Spleen (tissue), 11 donors: ENCODE results near the gene DNAJB4. TPM values are rescaled to one million over a fixed set of nuclear protein-coding genes. Genes with fewer than 3 reads are reported as not detected.

Source experiments
- DNase-seq: peaks from one replicate; pipeline ENCODE4 v3.0.0-alpha.2; 2020
- H3K27ac ChIP-seq, 8 donors: fragments of 200-600 bp; sonication (generic) in 7 of 8; 1 replicate in 4 of 8; 2 replicates in 4 of 8; pipeline versions ENCODE4 v1.5.0 to v1.8.0; 2016 to 2021; ENCODE audit warnings: inconsistent platforms in 4 of 8, mild to moderate bottlenecking in 4 of 8, moderate library complexity in 1 of 8
- H3K27me3 ChIP-seq, 7 donors: fragments of 200-600 bp; sonication (generic) in 6 of 7; replicated peaks in 1 of 7; 1 replicate in 4 of 7; 2 replicates in 3 of 7; pipeline versions ENCODE4 v1.5.0 to v1.8.0; 2016 to 2021; ENCODE audit warnings: inconsistent platforms in 3 of 7, mild to moderate bottlenecking in 1 of 7
- H3K36me3 ChIP-seq, 6 donors: fragments of 200-600 bp; sonication (generic) in 5 of 6; 1 replicate in 4 of 6; 2 replicates in 2 of 6; pipeline versions ENCODE4 v1.5.0 to v1.8.0; 2016 to 2021; ENCODE audit warnings: inconsistent platforms in 2 of 6
- H3K4me1 ChIP-seq, 6 donors: fragments of 200-600 bp; sonication (generic) in 5 of 6; 1 replicate in 3 of 6; 2 replicates in 3 of 6; pipeline versions ENCODE4 v1.5.0 to v1.8.0; 2016 to 2021; ENCODE audit warnings: inconsistent platforms in 3 of 6
- H3K4me3 ChIP-seq, 8 donors: fragments of 200-600 bp; sonication (generic) in 7 of 8; 1 replicate in 4 of 8; 2 replicates in 4 of 8; pipeline versions ENCODE4 v1.5.0 to v1.8.0; 2016 to 2021; ENCODE audit warnings: inconsistent platforms in 4 of 8, mild to moderate bottlenecking in 4 of 8, moderate library complexity in 2 of 8
- H3K9me3 ChIP-seq, 8 donors: fragments of 200-600 bp; sonication (generic) in 7 of 8; 1 replicate in 4 of 8; 2 replicates in 4 of 8; pipeline versions ENCODE4 v1.5.0 to v1.8.0; 2016 to 2021; ENCODE audit warnings: inconsistent platforms in 4 of 8
- POLR2A ChIP-seq, 3 donors: fragments of 450-650 bp; IDR thresholded peaks; one replicate each; pipeline ENCODE4 v1.5.1; 2017; ENCODE audit warnings: antibody characterized with exemption in 3 of 3, mild to moderate bottlenecking in 1 of 3
- POLR2AphosphoS5 ChIP-seq, 3 donors: sonication (generic); formaldehyde crosslinking; IDR thresholded peaks; one replicate each; pipeline ENCODE4 v1.5.1; 2017; ENCODE audit warnings: antibody characterized with exemption in 3 of 3
- WGBS, 5 donors: extraction: QIAGEN DNeasy Blood & Tissue Kit in 3 of 5; methylation state at CpG; one replicate each; pipeline versions ENCODE4 v1.1.5 to v1.1.7; 2013 to 2018; 5-methylcytosine and 5-hydroxymethylcytosine counted together
- intact Hi-C: fragments of 100-400 bp; cut with DNase I; formaldehyde crosslinking; loops from one replicate; pipeline ENCODE4 v1.15.0; 2023; ENCODE audit warnings: low total_unique reads
- polyA plus RNA-seq, 3 donors: library from polyadenylated mRNA; stranded (reverse); fragments of 200-250 nt; gene quantifications; one replicate each; pipeline ENCODE4 v1.2.1, GENCODE V29; 2013
- total RNA-seq, 7 donors: library from RNA; depleted of rRNA in 3 of 7; stranded (reverse); fragments of >200 nt in 3 of 7; fragmentation: NEBNext Ultra II Directional in 4 of 7; extraction: Animal tissue kit (Norgen Biotek cat#: 25700) in 4 of 7; gene quantifications; one replicate each; pipeline versions ENCODE4 v1.1.0 to v1.2.1, GENCODE V29; 2016 to 2021
- TF ChIP-seq, protein P1 (sequence below), 11 experiments: fragments of 200-600 bp in 7 of 11; fragments of 450-650 bp in 4 of 11; sonication (generic) in 4 of 11; IDR thresholded peaks in 8 of 11; conservative IDR thresholded peaks in 3 of 11; 1 replicate in 7 of 11; 2 replicates in 4 of 11; pipeline versions ENCODE4 v1.4.0 to v1.8.0; 2016 to 2021; ENCODE audit warnings: antibody characterized with exemption in 11 of 11, inconsistent platforms in 4 of 11, mild to moderate bottlenecking in 1 of 11
- donor health status: healthy with polysubstance abuse.
- donor health status: DM: no; HTN: no; CAD: no; lungs with moderate emphysema.
- donor health status: DM: no; HTN: no; CAD: no.
- donor health status: Bipolar disorder and iron deficiency.
- donor health status: healthy.
- donor health status: DM: no; HTN: no; CAD: no.
- donor health status: DM: yes; HTN: yes; CAD: no.

Gene DNAJB4
- total and polyA plus RNA-seq, 10 donors = 10.5 to 66.2 (median 47.1) TPM

DNA sequence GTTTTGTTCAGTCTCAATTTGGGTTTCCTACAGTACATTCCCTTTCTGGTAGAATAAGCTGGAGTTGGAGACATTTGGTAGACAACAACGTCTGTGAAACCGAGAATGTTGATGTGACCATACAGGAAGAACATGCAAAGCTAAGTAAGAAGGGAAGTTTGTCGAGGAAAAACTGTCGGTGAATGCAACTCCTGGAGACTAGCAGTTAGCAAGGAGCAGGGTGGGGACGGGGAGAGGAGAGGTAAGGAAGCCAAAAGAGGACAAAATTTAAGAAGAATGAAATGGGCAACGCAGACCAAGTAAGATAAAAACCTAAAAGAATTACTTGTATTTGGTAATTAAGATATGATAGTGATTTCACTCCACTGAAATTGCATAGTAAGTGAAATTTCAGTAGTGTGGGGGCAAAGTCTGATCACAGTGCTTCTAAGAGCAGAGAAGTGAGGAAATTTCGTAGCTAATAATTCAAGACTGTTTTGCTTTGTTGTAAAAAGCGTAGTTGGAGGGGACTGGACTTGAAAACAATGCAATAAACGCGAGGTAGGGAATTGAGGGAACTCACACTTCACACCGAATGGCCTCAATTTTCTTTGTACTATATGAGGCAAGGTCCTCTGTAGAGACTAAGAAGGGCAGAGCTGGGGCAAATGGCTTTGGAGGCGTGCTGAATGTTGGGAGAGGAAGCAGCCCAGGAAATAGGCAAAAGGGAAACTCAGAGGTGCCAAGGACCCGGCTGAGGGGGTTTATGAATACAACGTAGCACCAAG lies 40.2 kb downstream of the DNAJB4 start:
- Histone ChIP-seq H3K4me3 (peak overlapping the region; percentile 55 to 82 (median 64)), H3K36me3 (no peaks in the 10 kb centered on the region), H3K9me3 (no peaks in the 10 kb centered on the region), H3K4me1 (peaks cover 5 to 29% (median 23%) of the 10 kb centered on the region in 6 donors), H3K27ac (peak overlapping the region; percentile 67 to 94 (median 85)), H3K27me3 (peaks cover 0 to 46% (median 22%) of the 10 kb centered on the region in 7 donors)
- 38 to 54% (median 40%) methylated on average over 14 of the region's 14 CpGs for WGBS, 5 donors
- no peak for DNase-seq
- TF ChIP-seq, protein P1, sequence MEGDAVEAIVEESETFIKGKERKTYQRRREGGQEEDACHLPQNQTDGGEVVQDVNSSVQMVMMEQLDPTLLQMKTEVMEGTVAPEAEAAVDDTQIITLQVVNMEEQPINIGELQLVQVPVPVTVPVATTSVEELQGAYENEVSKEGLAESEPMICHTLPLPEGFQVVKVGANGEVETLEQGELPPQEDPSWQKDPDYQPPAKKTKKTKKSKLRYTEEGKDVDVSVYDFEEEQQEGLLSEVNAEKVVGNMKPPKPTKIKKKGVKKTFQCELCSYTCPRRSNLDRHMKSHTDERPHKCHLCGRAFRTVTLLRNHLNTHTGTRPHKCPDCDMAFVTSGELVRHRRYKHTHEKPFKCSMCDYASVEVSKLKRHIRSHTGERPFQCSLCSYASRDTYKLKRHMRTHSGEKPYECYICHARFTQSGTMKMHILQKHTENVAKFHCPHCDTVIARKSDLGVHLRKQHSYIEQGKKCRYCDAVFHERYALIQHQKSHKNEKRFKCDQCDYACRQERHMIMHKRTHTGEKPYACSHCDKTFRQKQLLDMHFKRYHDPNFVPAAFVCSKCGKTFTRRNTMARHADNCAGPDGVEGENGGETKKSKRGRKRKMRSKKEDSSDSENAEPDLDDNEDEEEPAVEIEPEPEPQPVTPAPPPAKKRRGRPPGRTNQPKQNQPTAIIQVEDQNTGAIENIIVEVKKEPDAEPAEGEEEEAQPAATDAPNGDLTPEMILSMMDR (IDR thresholded peaks at IDR 0.05 in 8 of 11, conservative IDR thresholded peaks at IDR 0.05 in 3 of 11) = no peak
- TF ChIP-seq POLR2AphosphoS5 (IDR thresholded peaks at IDR 0.05) = no peak
- intact Hi-C loops = loop anchor here (10.0 kb wide), 1 partner anchor 60 kb away; no protein-coding TSS in a partner anchor

DNA sequence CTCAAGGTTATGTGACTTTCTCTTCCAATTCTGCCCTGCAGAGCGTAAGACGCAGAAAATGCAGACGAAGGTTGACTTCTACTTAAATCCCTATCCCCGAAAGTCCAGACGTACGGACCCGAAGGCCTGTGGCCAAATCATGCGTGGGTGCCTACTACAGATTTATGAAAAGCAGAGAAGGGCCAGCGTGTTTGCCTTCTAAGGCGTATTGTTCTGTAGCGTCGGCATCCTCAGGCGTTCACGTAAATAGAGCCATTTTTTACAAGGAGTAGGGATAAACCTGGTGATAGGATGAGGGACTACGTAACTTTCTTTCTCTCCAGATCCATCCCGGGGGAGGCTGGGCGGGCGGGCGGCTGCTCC lies 40.8 kb downstream of the DNAJB4 start:
- peak overlapping the region; percentile 55 to 82 (median 64) for H3K4me3 ChIP-seq
- H3K4me1 ChIP-seq = peaks cover 5 to 28% (median 22%) of the 10 kb centered on the region in 6 donors
- no peaks in the 10 kb centered on the region for H3K9me3 ChIP-seq
- TF ChIP-seq POLR2A (IDR thresholded peaks at IDR 0.05) (no peak), POLR2AphosphoS5 (IDR thresholded peaks at IDR 0.05) (no peak)
- TF ChIP-seq, protein P1 (IDR thresholded peaks at IDR 0.05 in 8 of 11, conservative IDR thresholded peaks at IDR 0.05 in 3 of 11) = no peak
- peaks cover 0 to 46% (median 22%) of the 10 kb centered on the region in 7 donors for H3K27me3 ChIP-seq
- peak overlapping the region; percentile 67 to 94 (median 85) for H3K27ac ChIP-seq
- 20 to 29% (median 22%) methylated on average over 14 to 19 of the region's 19 CpGs for WGBS, 5 donors
- intact Hi-C loops = loop anchor here (10.0 kb wide), 1 partner anchor 59 kb away; no protein-coding TSS in a partner anchor
- no peak for DNase-seq
- no peaks in the 10 kb centered on the region for H3K36me3 ChIP-seq

DNA sequence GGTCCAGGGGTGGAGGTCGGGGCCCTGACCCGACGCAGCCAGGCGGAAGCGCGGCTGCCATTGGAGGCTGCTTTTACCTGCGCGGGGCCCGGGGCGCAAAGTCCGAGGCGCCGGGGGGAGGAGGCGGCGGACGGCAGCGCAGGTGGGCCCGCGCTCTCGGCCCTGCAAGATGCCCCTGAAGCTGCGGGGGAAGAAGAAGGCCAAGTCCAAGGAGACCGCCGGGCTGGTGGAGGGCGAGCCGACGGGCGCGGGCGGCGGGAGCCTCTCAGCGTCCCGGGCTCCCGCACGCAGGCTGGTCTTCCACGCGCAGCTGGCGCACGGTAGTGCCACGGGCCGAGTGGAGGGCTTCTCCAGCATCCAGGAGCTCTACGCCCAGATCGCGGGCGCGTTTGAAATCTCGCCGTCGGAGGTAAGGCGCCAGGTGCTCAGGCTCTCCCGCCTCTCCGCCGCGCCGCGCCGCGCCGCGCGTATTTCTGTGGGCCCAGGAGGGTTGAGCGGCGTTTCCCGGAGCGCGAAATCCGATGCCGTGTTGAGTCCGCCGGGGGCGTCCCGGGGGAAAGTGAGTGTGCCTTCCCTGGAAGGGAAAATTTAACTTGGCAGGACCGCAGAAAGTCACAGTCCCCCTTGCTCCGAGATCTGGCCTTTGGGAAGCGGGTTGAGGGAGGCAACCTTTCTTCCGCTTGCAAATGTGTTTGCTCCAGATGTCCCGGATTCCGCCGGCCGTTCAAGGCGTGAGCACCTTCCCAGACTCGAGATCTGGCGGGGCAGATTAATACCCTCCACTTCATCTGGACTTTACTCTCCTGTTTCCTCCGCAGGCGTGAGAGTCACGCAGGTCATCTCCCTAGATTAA lies 41.4 kb downstream of the DNAJB4 start, which contains the start of gene GIPC2:
Gene GIPC2 (plus strand): TSS at position 41 of the 853 bp plus-strand sequence. CDS start 129 bp downstream, at position 170.
- H3K36me3 ChIP-seq = no peaks in the 10 kb centered on the region
- H3K4me3 ChIP-seq = peak within 1 kb of the TSS; percentile 55 to 82 (median 64)
- 2 to 20% (median 4%) methylated on average over 18 to 85 of the region's 85 CpGs for WGBS, 5 donors
- peak in 2 of 3 donors; percentile 57 to 61 for TF ChIP-seq POLR2AphosphoS5 (IDR thresholded peaks at IDR 0.05)
- TF ChIP-seq, protein P1 (IDR thresholded peaks at IDR 0.05 in 8 of 11, conservative IDR thresholded peaks at IDR 0.05 in 3 of 11) = no peak
- no peaks in the 10 kb centered on the region for H3K9me3 ChIP-seq
- peak within 1 kb of the TSS; percentile 67 to 94 (median 85) for H3K27ac ChIP-seq
- H3K4me1 ChIP-seq = peaks cover 5 to 28% (median 20%) of the 10 kb centered on the region in 6 donors
- intact Hi-C loops = loop anchor here (10.0 kb wide), 1 partner anchor 59 kb away; no protein-coding TSS in a partner anchor
- peak; percentile 80 for DNase-seq
- peaks cover 0 to 46% (median 22%) of the 10 kb centered on the region in 7 donors for H3K27me3 ChIP-seq
